WI38 (cell line): Measurements from ENCODE around the gene POMT1.

Source experiments
- H3K4me3 ChIP-seq: 2 replicates; pipeline ENCODE4 v1.5.1; 2011; ENCODE audit warnings: low read depth, mild to moderate bottlenecking, control low read depth, low read length
- TF ChIP-seq, protein P1 (sequence below): IDR thresholded peaks from 2 replicates; pipeline ENCODE4 v1.5.1; 2012; ENCODE audit warnings: low read depth, mild to moderate bottlenecking, control low read depth, low read length

POMT1 gene

DNA sequence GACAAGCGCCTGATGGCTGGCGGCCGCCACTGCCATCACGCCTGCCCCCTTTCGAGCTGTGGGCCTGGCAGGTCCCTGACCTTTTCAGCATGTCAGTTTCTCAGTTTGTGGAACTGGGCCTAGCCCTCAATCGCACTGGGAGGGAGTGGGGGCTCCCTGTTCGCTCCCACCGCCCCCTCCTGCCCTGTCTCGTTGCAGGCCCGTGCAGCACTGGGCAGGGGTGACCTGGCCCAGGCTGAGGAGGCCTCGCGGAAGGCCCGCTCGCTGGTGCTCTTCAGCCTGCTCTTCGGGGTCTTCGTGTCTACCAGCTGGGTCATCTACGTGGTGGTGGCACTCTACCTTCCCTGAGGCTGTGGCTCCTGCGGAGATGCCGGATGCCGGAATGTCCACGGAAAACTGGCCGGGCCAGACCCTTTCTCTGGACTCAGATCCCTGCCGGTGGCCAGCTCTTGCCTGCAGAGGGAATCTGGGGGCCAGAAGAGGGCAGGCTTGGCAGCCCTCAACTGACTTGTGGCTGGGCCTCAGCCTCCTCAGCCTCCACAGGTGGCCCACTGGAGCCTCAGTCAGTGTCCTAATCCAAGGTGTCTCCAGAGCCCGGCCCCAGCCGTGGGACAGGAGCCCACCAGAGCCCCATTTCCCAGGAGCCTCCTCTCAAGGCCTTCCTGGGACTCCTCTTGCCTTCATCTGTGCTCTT, 55.3 kb downstream of the POMT1 start:
- TF ChIP-seq, protein P1, sequence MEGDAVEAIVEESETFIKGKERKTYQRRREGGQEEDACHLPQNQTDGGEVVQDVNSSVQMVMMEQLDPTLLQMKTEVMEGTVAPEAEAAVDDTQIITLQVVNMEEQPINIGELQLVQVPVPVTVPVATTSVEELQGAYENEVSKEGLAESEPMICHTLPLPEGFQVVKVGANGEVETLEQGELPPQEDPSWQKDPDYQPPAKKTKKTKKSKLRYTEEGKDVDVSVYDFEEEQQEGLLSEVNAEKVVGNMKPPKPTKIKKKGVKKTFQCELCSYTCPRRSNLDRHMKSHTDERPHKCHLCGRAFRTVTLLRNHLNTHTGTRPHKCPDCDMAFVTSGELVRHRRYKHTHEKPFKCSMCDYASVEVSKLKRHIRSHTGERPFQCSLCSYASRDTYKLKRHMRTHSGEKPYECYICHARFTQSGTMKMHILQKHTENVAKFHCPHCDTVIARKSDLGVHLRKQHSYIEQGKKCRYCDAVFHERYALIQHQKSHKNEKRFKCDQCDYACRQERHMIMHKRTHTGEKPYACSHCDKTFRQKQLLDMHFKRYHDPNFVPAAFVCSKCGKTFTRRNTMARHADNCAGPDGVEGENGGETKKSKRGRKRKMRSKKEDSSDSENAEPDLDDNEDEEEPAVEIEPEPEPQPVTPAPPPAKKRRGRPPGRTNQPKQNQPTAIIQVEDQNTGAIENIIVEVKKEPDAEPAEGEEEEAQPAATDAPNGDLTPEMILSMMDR = no peak

DNA sequence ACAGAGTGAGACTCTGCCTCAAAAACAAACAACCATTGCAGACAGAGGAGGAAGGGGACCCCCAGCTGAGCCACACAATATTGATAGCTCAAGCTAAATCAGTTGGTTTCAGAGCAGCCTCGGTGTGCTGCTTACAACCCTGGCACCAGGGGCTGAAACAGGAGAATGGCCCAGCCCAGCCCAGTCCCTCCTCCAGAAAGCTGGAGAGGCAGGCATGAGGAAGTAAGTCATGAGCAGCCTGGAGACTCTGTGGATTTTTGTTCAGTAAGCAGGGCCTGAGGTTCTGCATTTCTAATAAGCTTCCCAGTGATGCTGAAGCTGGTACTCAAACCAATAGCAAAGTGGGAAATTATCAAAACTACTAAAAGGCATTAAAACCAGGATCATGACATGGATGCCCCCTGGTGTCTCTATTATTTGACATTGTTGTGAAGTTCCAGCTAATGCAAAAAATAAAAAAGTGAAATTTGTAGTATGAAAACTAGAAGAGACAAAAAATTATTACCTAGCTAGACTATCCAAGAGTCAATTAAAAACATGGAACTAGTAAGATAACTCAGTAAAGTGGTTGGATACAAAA, 56.8 kb downstream of the POMT1 start:
- TF ChIP-seq, protein P1 = no peak
- no peak overlapping the region for H3K4me3 ChIP-seq

More for the DNA sequence above, 55.3 kb downstream of the POMT1 start:
- no peak overlapping the region for H3K4me3 ChIP-seq

DNA sequence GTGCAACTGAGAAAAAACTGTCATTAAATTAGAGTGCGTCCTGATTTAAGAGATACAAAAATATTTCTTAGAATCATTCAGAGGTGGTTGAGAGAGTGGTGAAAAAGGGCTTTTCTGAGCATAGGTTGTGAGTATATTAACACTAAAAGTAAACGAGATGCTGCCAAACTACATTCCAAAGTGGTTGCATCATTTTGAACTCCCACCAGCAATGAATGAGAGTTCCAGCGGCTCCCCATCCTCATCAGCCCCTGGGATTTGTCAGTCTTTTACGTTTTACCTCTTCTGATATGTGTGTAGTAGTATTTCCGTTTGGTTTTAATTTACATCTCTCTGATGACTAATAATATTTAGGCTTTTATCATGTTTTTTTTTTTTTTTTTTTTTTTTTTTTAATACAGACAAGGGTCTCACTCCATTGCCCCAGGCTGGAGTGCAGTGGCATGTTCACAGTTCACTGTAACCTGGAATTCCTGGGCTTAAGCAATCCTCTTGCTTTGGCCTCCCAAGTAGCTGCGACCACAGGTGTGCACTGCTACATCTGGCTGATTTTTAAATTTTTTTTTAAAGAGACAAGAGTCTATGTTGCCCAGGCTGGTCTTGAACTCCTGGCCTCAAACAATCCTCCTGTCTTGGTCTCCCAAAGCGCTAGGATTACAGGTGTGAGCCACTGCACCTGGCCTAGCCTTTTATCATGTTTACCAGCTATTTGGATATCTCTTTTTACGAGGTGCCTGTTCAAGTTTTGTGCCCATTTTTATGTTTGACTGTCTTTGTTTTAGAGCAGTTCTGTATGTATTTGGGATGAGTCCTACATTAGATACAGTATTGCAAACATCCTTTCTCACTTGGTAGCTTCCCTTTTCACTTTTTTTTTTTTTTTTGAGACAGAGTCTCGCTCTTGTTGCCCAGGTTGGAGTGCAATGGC, 59.6 kb downstream of the POMT1 start:
- H3K4me3 ChIP-seq = no peak overlapping the region
- TF ChIP-seq, protein P1 = no peak

DNA sequence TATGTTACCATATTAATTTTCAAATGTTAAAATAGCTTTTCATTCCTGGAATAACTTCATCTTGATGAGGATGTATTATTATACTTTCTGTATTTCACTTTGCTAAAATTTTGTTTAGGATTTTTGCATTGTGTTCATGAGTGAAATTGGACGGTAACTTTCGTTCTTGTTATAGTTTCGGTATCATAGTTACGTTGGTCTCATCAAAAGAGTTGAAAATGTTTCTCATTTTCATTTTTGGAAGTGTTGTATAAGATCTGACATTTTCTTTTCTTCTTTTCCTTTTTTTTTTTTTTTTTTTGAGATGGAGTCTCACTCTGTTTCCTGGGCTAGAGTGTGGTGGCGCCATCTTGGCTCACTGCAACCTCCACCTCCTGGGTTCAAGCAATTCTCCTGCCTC, 62.7 kb downstream of the POMT1 start:
- no peak overlapping the region for H3K4me3 ChIP-seq
- TF ChIP-seq, protein P1 = no peak

DNA sequence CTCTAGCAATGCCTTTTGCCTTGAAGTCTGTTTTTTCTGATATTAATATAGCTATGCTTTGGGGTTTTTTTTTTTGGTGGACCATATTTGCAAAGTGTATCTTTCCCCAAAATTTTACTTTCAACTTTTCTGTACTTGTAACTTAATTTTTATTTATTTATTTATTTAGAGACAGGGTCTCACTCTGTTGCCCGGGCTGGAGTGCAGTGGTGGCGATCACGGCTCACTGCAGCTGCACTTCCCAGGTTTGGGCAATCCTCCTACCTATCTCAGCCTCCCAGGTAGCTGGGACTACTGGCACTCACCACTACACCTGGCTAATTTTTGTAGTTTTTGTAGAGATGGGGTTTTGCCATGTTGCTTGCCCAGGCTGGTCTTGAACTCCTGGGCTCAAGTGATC, 63.4 kb downstream of the POMT1 start:
- H3K4me3 ChIP-seq = no peak overlapping the region
- TF ChIP-seq, protein P1 = no peak

DNA sequence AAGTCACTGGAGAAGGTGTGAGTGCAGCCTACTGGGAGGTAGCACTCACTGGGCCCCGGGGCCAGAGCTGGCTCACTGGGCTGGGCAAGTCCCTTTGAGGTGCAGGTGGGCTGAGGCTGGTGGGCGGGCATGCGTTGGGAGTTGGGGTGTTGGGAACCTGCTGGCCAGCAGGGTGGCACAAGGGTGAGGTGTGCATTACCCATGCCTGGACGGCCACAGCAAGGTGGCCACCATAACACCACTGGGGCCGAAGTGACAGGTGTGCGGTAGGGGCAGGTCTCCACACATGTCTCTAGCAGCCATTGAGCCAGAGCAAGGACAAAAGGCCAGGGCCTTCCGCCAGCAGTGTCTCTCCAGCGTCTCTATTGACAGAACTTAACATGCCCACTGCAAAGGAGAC, 65.2 kb downstream of the POMT1 start:
- TF ChIP-seq, protein P1 = no peak

More for the DNA sequence above, 65.2 kb downstream of the POMT1 start:
- H3K4me3 ChIP-seq = no peak overlapping the region
